ENCODE measurements around the gene COL13A1. TPM values are rescaled to one million over a fixed set of nuclear protein-coding genes. Genes with fewer than 3 reads are reported as not detected.

Gene COL13A1
- total RNA-seq, 4 donors from 2014 or later, result 0.17 to 0.49 (median 0.44) TPM; not detected in 1

GRCh38 chr10:69910561-69910960 lies 108.9 kb downstream of the COL13A1 start:
- no peak for TF ChIP-seq CTCF (IDR thresholded peaks at IDR 0.05; ENCODE audit: low read depth)

- no peak for TF ChIP-seq CTCF (IDR thresholded peaks at IDR 0.05; ENCODE audit: low read depth)
Measured at GRCh38 chr10:69911613-69912528, 110.2 kb downstream of the COL13A1 start.

- TF ChIP-seq CTCF (IDR thresholded peaks at IDR 0.05; ENCODE audit: low read depth), result no peak
Measured at GRCh38 chr10:69912589-69912988, 110.9 kb downstream of the COL13A1 start.

- no peak for TF ChIP-seq CTCF (IDR thresholded peaks at IDR 0.05; ENCODE audit: low read depth)
Measured at GRCh38 chr10:69913606-69914382, 112.1 kb downstream of the COL13A1 start.

GRCh38 chr10:69914398-69915214 lies 112.9 kb downstream of the COL13A1 start:
- no peak for TF ChIP-seq CTCF (IDR thresholded peaks at IDR 0.05; ENCODE audit: low read depth)

GRCh38 chr10:69915215-69915560 lies 113.5 kb downstream of the COL13A1 start:
- no peak for TF ChIP-seq CTCF (IDR thresholded peaks at IDR 0.05; ENCODE audit: low read depth)

Measured in subcutaneous adipose tissue (tissue), 4 donors.